ENCODE results near the gene TRPM4. TPM values are rescaled to one million over a fixed set of nuclear protein-coding genes. Genes with fewer than 3 reads are reported as not detected.

TRPM4 gene
- 10 to 100 TPM; 13.1 to 34.0 (median 24.3) TPM for total RNA-seq

GRCh38 chr19:49157445-49158224, at the start of gene TRPM4:
TRPM4 (plus strand) TSS chr19:49157792; CDS start chr19:49157867, 75 bp downstream.
- Histone ChIP-seq H3K27me3 (no peaks in the 10 kb centered on the region), H3K4me3 (peak within 1 kb of the TSS; percentile 80 to 90 (median 83)), H3K36me3 (no peaks in the 10 kb centered on the region), H3K4me1 (peaks cover 0 to 5% of the 10 kb centered on the region in 2 donors), H3K9me3 (no peaks in the 10 kb centered on the region), H3K27ac (peak within 1 kb of the TSS; percentile 86)
- peak; percentile 86 to 93 for DNase-seq (ENCODE audit: low spot score in 2 of 2)
- TF ChIP-seq POLR2A (IDR thresholded peaks at IDR 0.05), result peak; percentile 52
- TF ChIP-seq CTCF (IDR thresholded peaks at IDR 0.05), result no peak
- peak in 2 of 3 donors; percentile 59 to 80 for TF ChIP-seq POLR2AphosphoS5 (IDR thresholded peaks at IDR 0.05)
- intact Hi-C loops (cut with DNase I; ENCODE audit: low total_unique reads), result no loop called here

GRCh38 chr19:49109051-49109450, 48.5 kb upstream of the TRPM4 start:
- H3K9me3 ChIP-seq, result no peaks in the 10 kb centered on the region
- no peak overlapping the region for H3K4me3 ChIP-seq
- no peak overlapping the region for H3K27ac ChIP-seq
- TF ChIP-seq POLR2AphosphoS5 (IDR thresholded peaks at IDR 0.05), result no peak
- no peak for TF ChIP-seq POLR2A (IDR thresholded peaks at IDR 0.05)
- no peak for TF ChIP-seq CTCF (IDR thresholded peaks at IDR 0.05)
- no peaks in the 10 kb centered on the region for H3K27me3 ChIP-seq
- no peak for DNase-seq (ENCODE audit: low spot score in 2 of 2)
- intact Hi-C loops (cut with DNase I; ENCODE audit: low total_unique reads), result no loop called here
- peaks cover 0 to 3% of the 10 kb centered on the region in 2 donors for H3K4me1 ChIP-seq
- H3K36me3 ChIP-seq, result no peaks in the 10 kb centered on the region

GRCh38 chr19:49109569-49110233, 47.9 kb upstream of the TRPM4 start:
- Histone ChIP-seq H3K27me3 (no peaks in the 10 kb centered on the region), H3K36me3 (no peaks in the 10 kb centered on the region), H3K4me3 (no peak overlapping the region), H3K4me1 (peaks cover 0 to 3% of the 10 kb centered on the region in 2 donors), H3K27ac (no peak overlapping the region), H3K9me3 (no peaks in the 10 kb centered on the region)
- no peak for DNase-seq (ENCODE audit: low spot score in 2 of 2)
- TF ChIP-seq POLR2A (IDR thresholded peaks at IDR 0.05), result no peak
- no peak for TF ChIP-seq POLR2AphosphoS5 (IDR thresholded peaks at IDR 0.05)
- TF ChIP-seq CTCF (IDR thresholded peaks at IDR 0.05), result no peak
- intact Hi-C loops (cut with DNase I; ENCODE audit: low total_unique reads), result no loop called here

- no peaks in the 10 kb centered on the region for H3K9me3 ChIP-seq
- no peak for DNase-seq (ENCODE audit: low spot score in 2 of 2)
- H3K36me3 ChIP-seq, result no peaks in the 10 kb centered on the region
- intact Hi-C loops (cut with DNase I; ENCODE audit: low total_unique reads), result no loop called here
- no peaks in the 10 kb centered on the region for H3K27me3 ChIP-seq
- no peak for TF ChIP-seq POLR2A (IDR thresholded peaks at IDR 0.05)
- no peak for TF ChIP-seq POLR2AphosphoS5 (IDR thresholded peaks at IDR 0.05)
- TF ChIP-seq CTCF (IDR thresholded peaks at IDR 0.05), result no peak
- H3K4me3 ChIP-seq, result no peak overlapping the region
- H3K27ac ChIP-seq, result no peak overlapping the region
- peaks cover 0 to 3% of the 10 kb centered on the region in 2 donors for H3K4me1 ChIP-seq
These were observed 47.0 kb upstream of the TRPM4 start for GRCh38 chr19:49110567-49110966.
